WI38 (cell line): Measurements from ENCODE around the gene MINPP1.

Experiments used
- H3K4me3 ChIP-seq: 2 replicates; pipeline ENCODE4 v1.5.1; 2011; ENCODE audit warnings: low read depth, mild to moderate bottlenecking, control low read depth, low read length
- TF ChIP-seq, protein P1 (sequence below): IDR thresholded peaks from 2 replicates; pipeline ENCODE4 v1.5.1; 2012; ENCODE audit warnings: low read depth, mild to moderate bottlenecking, control low read depth, low read length

MINPP1 gene

DNA sequence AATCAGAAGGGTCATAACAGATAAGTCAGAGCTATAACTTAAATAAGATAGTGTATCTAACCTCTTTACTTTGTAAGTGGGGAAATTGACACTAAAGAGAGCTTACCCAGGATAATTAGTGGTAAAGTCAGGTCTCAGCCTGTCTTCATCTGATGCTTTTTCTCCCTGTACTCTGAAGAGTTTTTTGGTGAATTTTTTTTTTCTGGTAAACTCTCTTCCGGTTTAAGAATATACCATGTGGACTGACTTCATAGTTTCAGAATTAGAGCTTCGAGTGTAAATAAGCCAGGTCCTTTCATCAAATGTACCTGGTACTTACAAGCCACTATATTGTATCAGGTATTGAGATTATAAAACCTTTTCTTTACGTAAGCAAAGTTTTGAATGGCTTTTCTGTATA lies 6.8 kb downstream of the MINPP1 start:
- H3K4me3 ChIP-seq: no peak overlapping the region
- TF ChIP-seq, protein P1, sequence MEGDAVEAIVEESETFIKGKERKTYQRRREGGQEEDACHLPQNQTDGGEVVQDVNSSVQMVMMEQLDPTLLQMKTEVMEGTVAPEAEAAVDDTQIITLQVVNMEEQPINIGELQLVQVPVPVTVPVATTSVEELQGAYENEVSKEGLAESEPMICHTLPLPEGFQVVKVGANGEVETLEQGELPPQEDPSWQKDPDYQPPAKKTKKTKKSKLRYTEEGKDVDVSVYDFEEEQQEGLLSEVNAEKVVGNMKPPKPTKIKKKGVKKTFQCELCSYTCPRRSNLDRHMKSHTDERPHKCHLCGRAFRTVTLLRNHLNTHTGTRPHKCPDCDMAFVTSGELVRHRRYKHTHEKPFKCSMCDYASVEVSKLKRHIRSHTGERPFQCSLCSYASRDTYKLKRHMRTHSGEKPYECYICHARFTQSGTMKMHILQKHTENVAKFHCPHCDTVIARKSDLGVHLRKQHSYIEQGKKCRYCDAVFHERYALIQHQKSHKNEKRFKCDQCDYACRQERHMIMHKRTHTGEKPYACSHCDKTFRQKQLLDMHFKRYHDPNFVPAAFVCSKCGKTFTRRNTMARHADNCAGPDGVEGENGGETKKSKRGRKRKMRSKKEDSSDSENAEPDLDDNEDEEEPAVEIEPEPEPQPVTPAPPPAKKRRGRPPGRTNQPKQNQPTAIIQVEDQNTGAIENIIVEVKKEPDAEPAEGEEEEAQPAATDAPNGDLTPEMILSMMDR: no peak

DNA sequence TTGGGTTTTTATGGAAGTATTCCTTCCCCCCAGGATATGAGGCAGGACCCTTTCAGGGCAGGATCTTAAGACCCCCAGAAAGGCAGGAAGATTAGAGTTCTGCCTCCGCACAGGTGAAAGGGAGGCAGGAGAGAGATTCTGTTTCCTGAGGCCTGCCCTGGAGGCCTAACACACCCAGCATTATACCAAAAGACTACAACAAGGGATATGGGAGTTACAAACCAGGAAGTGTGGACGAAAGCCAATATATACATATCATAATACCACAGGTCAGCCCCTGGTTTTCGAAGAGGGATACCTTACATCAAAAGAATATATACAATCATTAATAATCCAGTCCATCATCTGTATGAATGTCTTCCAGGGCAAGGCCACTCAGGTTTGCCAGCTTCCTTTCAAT lies 14.2 kb downstream of the MINPP1 start:
- TF ChIP-seq, protein P1: no peak
- no peak overlapping the region for H3K4me3 ChIP-seq

DNA sequence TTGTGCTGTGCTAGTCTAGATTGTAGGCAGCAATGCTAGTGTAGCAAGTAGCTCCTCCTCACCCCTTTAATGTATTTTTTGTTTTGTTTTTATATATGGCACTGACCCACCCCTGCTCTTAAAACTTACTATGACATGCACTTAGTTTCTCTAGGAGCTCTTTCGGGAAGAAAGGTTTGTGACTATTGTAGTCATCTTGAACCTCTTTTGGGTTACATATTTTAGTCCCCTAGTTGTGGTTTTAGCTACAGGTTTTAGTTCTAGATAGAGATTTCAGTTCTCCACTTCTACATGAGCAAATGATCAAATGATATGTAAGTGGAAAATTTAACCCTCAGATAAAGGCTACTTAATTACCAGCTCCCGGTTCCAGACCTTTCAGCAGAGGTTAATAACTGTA lies 14.9 kb downstream of the MINPP1 start:
- H3K4me3 ChIP-seq: no peak overlapping the region
- TF ChIP-seq, protein P1: no peak

DNA sequence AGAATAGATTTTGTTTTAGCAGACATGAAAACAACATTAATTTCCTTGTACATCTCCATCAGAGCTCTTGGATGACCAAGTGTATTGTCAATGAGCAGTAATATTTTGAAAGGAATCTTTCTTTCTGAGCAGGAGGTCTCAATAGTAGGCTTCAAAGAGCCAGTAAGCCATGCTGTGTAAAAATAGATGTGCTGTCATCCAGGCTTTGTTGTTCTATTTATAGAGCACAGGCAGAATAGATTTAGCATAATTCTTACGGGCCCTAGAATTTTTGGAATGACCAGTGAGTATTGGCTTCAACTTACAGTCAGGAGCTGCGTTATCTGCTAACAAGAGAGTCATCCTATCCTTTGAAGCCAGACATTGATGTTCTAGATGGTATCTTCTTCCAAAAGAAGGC lies 19.0 kb downstream of the MINPP1 start:
- H3K4me3 ChIP-seq: no peak overlapping the region
- TF ChIP-seq, protein P1: no peak

DNA sequence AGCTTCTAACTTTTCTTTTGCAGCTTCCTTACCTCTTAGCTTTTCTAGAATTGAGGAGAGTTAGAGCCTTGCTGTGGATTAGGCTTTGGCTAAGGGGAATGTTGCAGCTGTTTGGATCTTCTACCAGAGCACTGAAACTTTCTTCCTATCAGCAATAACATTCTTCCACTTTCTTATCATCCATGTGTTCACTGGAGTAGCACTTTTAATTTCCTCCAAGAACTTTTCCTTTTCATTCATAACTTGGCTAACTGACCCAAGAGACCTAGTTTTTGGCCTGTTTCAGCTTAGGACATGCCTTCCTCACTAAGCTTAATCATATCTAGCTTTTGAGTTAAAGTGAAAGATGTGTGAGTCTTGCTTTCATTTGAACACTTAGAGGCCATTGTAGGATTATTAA lies 19.6 kb downstream of the MINPP1 start:
- no peak overlapping the region for H3K4me3 ChIP-seq
- TF ChIP-seq, protein P1: no peak

DNA sequence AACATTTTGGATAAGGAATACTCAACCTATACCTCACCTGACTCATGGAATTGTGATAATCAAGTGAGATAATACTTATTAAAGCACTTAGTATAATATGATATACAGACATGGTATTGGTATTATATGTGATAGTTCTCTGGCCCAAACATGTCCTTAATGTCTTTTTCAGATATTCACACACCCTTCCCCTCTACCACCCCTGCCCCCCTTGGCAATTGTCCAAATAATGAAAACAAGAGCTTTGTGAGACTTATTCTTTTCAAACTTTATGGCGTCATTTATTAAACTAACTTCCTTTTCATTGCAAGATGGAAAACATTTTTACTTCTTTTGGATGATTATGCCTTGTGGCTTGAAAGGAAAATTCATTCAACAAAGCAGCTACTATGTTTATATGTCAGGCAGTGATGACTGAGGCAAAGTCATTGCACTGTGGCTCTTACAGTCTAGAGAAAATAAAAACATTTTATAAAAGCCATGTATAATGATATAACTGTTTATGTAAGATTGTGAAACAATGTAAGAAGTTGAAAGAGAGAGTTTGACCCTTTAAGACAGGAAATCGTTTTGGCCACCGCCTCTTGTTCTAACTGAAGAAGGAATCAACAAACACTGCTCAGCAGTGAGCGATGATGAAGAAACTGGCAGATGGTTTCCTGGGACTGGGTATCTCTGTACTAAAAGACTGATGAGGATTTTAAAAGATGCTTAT lies 27.4 kb downstream of the MINPP1 start:
- H3K4me3 ChIP-seq: no peak overlapping the region
- TF ChIP-seq, protein P1: no peak

DNA sequence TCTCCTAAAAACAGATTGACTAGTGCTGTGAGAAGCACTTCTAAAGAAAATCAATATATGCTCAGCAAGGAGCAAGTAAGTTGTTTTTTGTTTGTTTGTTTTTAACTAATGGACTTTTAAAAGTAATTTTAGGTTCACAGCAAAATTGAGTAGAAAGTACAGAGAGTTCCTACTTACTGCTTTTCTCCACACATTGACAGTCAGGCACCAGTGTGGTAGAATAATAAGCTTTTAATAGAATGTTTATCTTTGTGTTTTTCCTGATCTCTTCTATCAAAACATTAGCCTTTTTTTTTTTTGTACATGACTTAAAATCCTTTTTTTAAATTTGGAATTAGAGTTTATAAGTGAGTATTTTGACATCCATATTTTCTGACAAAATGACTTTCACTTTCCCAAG lies 28.0 kb downstream of the MINPP1 start:
- H3K4me3 ChIP-seq: no peak overlapping the region
- TF ChIP-seq, protein P1: no peak
